Measurements from ENCODE around the gene PGAP2. TPM values are rescaled to one million over a fixed set of nuclear protein-coding genes. Genes with fewer than 3 reads are reported as not detected.

Gene PGAP2
- total and polyA plus RNA-seq, 2 of the 13 experiments (the other 11 are each of a cell fraction or from before 2014, with no cell fraction given), result 21.5 to 47.8 TPM

DNA sequence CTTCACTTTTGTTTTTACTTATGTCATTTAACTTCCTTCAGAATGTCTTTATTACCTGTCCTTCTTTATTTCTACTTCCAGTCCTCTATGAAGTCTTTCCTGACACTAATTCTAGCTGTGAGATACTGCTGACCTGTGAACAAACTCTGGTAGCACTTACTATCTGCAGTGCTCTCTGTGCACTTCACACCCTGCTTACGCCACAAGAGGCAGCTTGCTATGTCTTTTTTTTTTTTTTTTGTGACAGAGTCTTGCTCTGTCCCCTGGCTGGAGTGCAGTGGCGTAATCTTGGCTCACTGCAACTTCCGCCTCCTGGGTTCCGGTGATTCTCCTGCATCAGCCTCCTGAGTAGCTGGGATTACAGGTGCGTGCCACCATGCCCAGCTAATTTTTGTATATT is 57.8 kb downstream of the PGAP2 start (continued):
- TF ChIP-seq, protein P1, sequence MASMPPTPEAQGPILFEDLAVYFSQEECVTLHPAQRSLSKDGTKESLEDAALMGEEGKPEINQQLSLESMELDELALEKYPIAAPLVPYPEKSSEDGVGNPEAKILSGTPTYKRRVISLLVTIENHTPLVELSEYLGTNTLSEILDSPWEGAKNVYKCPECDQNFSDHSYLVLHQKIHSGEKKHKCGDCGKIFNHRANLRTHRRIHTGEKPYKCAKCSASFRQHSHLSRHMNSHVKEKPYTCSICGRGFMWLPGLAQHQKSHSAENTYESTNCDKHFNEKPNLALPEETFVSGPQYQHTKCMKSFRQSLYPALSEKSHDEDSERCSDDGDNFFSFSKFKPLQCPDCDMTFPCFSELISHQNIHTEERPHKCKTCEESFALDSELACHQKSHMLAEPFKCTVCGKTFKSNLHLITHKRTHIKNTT (CRISPR knock-in tag; IDR thresholded peaks at IDR 0.05), result no peak
- TF ChIP-seq POGZ (CRISPR knock-in tag; IDR thresholded peaks at IDR 0.05) (no peak), ZFP82 (CRISPR knock-in tag; IDR thresholded peaks at IDR 0.05; ENCODE audit: borderline replicate concordance) (no peak), PAWR (CRISPR knock-in tag; IDR thresholded peaks at IDR 0.05; ENCODE audit: borderline replicate concordance) (no peak), ZNF557 (CRISPR knock-in tag; IDR thresholded peaks at IDR 0.05) (0 out of 2 replicates have a peak, but pooled peaks have one; percentile 10), HHEX (CRISPR knock-in tag; IDR thresholded peaks at IDR 0.05) (no peak), GLI4 (CRISPR knock-in tag; IDR thresholded peaks at IDR 0.05; ENCODE audit: borderline replicate concordance) (no peak), ZBTB1 (CRISPR knock-in tag; IDR thresholded peaks at IDR 0.05; ENCODE audit: borderline replicate concordance) (no peak), KLF12 (CRISPR knock-in tag; IDR thresholded peaks at IDR 0.05; ENCODE audit: borderline replicate concordance) (no peak), RAD21 (CRISPR knock-in tag; IDR thresholded peaks at IDR 0.05) (no peak)
- TF ChIP-seq, protein P2, sequence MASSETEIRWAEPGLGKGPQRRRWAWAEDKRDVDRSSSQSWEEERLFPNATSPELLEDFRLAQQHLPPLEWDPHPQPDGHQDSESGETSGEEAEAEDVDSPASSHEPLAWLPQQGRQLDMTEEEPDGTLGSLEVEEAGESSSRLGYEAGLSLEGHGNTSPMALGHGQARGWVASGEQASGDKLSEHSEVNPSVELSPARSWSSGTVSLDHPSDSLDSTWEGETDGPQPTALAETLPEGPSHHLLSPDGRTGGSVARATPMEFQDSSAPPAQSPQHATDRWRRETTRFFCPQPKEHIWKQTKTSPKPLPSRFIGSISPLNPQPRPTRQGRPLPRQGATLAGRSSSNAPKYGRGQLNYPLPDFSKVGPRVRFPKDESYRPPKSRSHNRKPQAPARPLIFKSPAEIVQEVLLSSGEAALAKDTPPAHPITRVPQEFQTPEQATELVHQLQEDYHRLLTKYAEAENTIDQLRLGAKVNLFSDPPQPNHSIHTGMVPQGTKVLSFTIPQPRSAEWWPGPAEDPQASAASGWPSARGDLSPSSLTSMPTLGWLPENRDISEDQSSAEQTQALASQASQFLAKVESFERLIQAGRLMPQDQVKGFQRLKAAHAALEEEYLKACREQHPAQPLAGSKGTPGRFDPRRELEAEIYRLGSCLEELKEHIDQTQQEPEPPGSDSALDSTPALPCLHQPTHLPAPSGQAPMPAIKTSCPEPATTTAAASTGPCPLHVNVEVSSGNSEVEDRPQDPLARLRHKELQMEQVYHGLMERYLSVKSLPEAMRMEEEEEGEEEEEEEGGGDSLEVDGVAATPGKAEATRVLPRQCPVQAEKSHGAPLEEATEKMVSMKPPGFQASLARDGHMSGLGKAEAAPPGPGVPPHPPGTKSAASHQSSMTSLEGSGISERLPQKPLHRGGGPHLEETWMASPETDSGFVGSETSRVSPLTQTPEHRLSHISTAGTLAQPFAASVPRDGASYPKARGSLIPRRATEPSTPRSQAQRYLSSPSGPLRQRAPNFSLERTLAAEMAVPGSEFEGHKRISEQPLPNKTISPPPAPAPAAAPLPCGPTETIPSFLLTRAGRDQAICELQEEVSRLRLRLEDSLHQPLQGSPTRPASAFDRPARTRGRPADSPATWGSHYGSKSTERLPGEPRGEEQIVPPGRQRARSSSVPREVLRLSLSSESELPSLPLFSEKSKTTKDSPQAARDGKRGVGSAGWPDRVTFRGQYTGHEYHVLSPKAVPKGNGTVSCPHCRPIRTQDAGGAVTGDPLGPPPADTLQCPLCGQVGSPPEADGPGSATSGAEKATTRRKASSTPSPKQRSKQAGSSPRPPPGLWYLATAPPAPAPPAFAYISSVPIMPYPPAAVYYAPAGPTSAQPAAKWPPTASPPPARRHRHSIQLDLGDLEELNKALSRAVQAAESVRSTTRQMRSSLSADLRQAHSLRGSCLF (CRISPR knock-in tag; IDR thresholded peaks at IDR 0.05; ENCODE audit: borderline replicate concordance), result no peak
- TF ChIP-seq, protein P3, sequence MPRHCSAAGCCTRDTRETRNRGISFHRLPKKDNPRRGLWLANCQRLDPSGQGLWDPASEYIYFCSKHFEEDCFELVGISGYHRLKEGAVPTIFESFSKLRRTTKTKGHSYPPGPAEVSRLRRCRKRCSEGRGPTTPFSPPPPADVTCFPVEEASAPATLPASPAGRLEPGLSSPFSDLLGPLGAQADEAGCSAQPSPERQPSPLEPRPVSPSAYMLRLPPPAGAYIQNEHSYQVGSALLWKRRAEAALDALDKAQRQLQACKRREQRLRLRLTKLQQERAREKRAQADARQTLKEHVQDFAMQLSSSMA (CRISPR knock-in tag; IDR thresholded peaks at IDR 0.05), result no peak
- TF ChIP-seq, protein P4, sequence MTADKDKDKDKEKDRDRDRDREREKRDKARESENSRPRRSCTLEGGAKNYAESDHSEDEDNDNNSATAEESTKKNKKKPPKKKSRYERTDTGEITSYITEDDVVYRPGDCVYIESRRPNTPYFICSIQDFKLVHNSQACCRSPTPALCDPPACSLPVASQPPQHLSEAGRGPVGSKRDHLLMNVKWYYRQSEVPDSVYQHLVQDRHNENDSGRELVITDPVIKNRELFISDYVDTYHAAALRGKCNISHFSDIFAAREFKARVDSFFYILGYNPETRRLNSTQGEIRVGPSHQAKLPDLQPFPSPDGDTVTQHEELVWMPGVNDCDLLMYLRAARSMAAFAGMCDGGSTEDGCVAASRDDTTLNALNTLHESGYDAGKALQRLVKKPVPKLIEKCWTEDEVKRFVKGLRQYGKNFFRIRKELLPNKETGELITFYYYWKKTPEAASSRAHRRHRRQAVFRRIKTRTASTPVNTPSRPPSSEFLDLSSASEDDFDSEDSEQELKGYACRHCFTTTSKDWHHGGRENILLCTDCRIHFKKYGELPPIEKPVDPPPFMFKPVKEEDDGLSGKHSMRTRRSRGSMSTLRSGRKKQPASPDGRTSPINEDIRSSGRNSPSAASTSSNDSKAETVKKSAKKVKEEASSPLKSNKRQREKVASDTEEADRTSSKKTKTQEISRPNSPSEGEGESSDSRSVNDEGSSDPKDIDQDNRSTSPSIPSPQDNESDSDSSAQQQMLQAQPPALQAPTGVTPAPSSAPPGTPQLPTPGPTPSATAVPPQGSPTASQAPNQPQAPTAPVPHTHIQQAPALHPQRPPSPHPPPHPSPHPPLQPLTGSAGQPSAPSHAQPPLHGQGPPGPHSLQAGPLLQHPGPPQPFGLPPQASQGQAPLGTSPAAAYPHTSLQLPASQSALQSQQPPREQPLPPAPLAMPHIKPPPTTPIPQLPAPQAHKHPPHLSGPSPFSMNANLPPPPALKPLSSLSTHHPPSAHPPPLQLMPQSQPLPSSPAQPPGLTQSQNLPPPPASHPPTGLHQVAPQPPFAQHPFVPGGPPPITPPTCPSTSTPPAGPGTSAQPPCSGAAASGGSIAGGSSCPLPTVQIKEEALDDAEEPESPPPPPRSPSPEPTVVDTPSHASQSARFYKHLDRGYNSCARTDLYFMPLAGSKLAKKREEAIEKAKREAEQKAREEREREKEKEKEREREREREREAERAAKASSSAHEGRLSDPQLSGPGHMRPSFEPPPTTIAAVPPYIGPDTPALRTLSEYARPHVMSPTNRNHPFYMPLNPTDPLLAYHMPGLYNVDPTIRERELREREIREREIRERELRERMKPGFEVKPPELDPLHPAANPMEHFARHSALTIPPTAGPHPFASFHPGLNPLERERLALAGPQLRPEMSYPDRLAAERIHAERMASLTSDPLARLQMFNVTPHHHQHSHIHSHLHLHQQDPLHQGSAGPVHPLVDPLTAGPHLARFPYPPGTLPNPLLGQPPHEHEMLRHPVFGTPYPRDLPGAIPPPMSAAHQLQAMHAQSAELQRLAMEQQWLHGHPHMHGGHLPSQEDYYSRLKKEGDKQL (CRISPR knock-in tag; IDR thresholded peaks at IDR 0.05; ENCODE audit: low read depth), result no peak
- TF ChIP-seq, protein P5, sequence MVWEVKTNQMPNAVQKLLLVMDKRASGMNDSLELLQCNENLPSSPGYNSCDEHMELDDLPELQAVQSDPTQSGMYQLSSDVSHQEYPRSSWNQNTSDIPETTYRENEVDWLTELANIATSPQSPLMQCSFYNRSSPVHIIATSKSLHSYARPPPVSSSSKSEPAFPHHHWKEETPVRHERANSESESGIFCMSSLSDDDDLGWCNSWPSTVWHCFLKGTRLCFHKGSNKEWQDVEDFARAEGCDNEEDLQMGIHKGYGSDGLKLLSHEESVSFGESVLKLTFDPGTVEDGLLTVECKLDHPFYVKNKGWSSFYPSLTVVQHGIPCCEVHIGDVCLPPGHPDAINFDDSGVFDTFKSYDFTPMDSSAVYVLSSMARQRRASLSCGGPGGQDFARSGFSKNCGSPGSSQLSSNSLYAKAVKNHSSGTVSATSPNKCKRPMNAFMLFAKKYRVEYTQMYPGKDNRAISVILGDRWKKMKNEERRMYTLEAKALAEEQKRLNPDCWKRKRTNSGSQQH (CRISPR knock-in tag; IDR thresholded peaks at IDR 0.05; ENCODE audit: low read depth), result no peak

Data from HepG2 (cell line).